ENCODE data around the gene PRRT4. TPM values are rescaled to one million over a fixed set of nuclear protein-coding genes. Genes with fewer than 3 reads are reported as not detected.

Gene PRRT4
- total RNA-seq, 1 donor from 2014 or later = 0.18 TPM

GRCh38 chr7:128352153-128352537 is 9.3 kb downstream of the PRRT4 start:
- intact Hi-C loops (cut with micrococcal nuclease) = no loop called here

- intact Hi-C loops (cut with micrococcal nuclease) = no loop called here
Observed at GRCh38 chr7:128351296-128352152, 10.0 kb downstream of the PRRT4 start.

GRCh38 chr7:128350708-128351295 is 10.7 kb downstream of the PRRT4 start:
- intact Hi-C loops (cut with micrococcal nuclease) = no loop called here

- intact Hi-C loops (cut with micrococcal nuclease) = no loop called here
Observed at GRCh38 chr7:128349466-128349825, 12.0 kb downstream of the PRRT4 start.

GRCh38 chr7:128347647-128348097 is 13.8 kb downstream of the PRRT4 start:
- intact Hi-C loops (cut with micrococcal nuclease) = loop anchor here (1.0 kb wide), 2 partner anchors 40 to 112 kb away; no protein-coding TSS in a partner anchor

- intact Hi-C loops (cut with micrococcal nuclease) = loop anchor here (5.0 kb wide), 1 partner anchor 63 kb away; the partner anchor contains the start of gene IMPDH1
Observed at GRCh38 chr7:128344431-128344774, 17.1 kb downstream of the PRRT4 start.

GRCh38 chr7:128343554-128344430 is 17.7 kb downstream of the PRRT4 start, which contains the start of gene RBM28:
Gene RBM28, minus strand, starts transcription at chr7:128343908. Its CDS starts 115 bp downstream, at chr7:128343793.
- intact Hi-C loops (cut with micrococcal nuclease) = loop anchor here (5.0 kb wide), 1 partner anchor 64 kb away; the partner anchor contains the start of gene IMPDH1

- intact Hi-C loops (cut with micrococcal nuclease) = loop anchor here (5.0 kb wide), 1 partner anchor 66 kb away; the partner anchor contains the start of gene IMPDH1
Observed at GRCh38 chr7:128341733-128342132, 19.8 kb downstream of the PRRT4 start.

GRCh38 chr7:128335730-128336129 is 25.8 kb downstream of the PRRT4 start:
- intact Hi-C loops (cut with micrococcal nuclease) = no loop called here

GRCh38 chr7:128324368-128324680 is 37.2 kb downstream of the PRRT4 start:
- intact Hi-C loops (cut with micrococcal nuclease) = loop anchor here (5.0 kb wide), 1 partner anchor 187 kb away; no protein-coding TSS in a partner anchor

- intact Hi-C loops (cut with micrococcal nuclease) = loop anchor here (5.0 kb wide), 1 partner anchor 186 kb away; no protein-coding TSS in a partner anchor
Observed at GRCh38 chr7:128323459-128324367, 37.8 kb downstream of the PRRT4 start.

- intact Hi-C loops (cut with micrococcal nuclease) = loop anchor here (5.0 kb wide), 1 partner anchor 186 kb away; no protein-coding TSS in a partner anchor
Observed at GRCh38 chr7:128323040-128323439, 38.5 kb downstream of the PRRT4 start.

- intact Hi-C loops (cut with micrococcal nuclease) = loop anchor here (5.0 kb wide), 1 partner anchor 185 kb away; no protein-coding TSS in a partner anchor
Observed at GRCh38 chr7:128322040-128322643, 39.3 kb downstream of the PRRT4 start.

- intact Hi-C loops (cut with micrococcal nuclease) = loop anchor here (5.0 kb wide), 1 partner anchor 184 kb away; no protein-coding TSS in a partner anchor
Observed at GRCh38 chr7:128321044-128321422, 40.5 kb downstream of the PRRT4 start.

- intact Hi-C loops (cut with micrococcal nuclease) = no loop called here
Observed at GRCh38 chr7:128318691-128319090, 42.8 kb downstream of the PRRT4 start.

- intact Hi-C loops (cut with micrococcal nuclease) = no loop called here
Observed at GRCh38 chr7:128311013-128311412, 50.5 kb downstream of the PRRT4 start.

- intact Hi-C loops (cut with micrococcal nuclease) = no loop called here
Observed at GRCh38 chr7:128310499-128310898, 51.0 kb downstream of the PRRT4 start.

- intact Hi-C loops (cut with micrococcal nuclease) = no loop called here
Observed at GRCh38 chr7:128309976-128310375, 51.5 kb downstream of the PRRT4 start.

GRCh38 chr7:128309124-128309523 is 52.4 kb downstream of the PRRT4 start:
- intact Hi-C loops (cut with micrococcal nuclease) = no loop called here

GRCh38 chr7:128307061-128307460 is 54.4 kb downstream of the PRRT4 start:
- intact Hi-C loops (cut with micrococcal nuclease) = no loop called here
